Sigmoid colon (tissue), 4 donors: ENCODE measurements around the gene SNTG2.

Experiments used
- CTCF ChIP-seq, 4 experiments: fragments of 450-650 bp in 3 of 4; fragments of 200-600 bp in 1 of 4; IDR thresholded peaks; one replicate each; pipeline ENCODE4 v1.5.1; 2016 to 2019; ENCODE audit warnings: antibody characterized with exemption in 4 of 4, mild to moderate bottlenecking in 3 of 4, moderate library complexity in 2 of 4
- EP300 ChIP-seq, 4 donors: sonication (generic); formaldehyde crosslinking; IDR thresholded peaks; one replicate each; pipeline ENCODE4 v1.6.1; 2017; ENCODE audit warnings: antibody characterized with exemption in 4 of 4
- POLR2A ChIP-seq, 2 donors: fragments of 450-650 bp; IDR thresholded peaks; one replicate each; pipeline ENCODE4 v1.6.1; 2016; ENCODE audit warnings: antibody characterized with exemption in 2 of 2, mild to moderate bottlenecking in 2 of 2, moderate library complexity in 2 of 2
- POLR2AphosphoS5 ChIP-seq, 4 donors: sonication (generic); formaldehyde crosslinking; IDR thresholded peaks; one replicate each; pipeline ENCODE4 v1.6.1; 2017; ENCODE audit warnings: antibody characterized with exemption in 4 of 4

DNA sequence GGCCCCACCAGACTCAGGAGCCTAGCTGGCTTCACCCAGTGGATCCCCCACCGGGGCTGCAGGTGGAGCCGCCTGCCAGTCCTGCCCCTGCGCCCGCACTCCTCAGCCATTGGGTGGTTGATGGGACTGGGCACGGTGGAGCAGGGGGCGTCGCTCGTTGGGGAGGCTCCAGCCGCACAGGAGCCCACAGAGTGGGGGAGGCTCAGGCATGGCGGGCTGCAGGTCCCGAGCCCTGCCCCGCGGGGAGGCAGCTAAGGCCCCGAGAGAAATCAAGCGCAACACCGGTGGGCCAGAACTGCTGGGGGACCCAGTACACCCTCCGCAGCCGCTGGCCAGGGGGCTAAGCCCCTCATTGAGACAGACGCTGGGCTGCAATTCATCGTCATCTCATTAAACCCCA is 184.0 kb downstream of the SNTG2 start:
- TF ChIP-seq POLR2AphosphoS5 (IDR thresholded peaks at IDR 0.05) (no peak), CTCF (IDR thresholded peaks at IDR 0.05) (no peak), POLR2A (IDR thresholded peaks at IDR 0.05) (no peak), EP300 (IDR thresholded peaks at IDR 0.05) (no peak)
